ENCODE results near the gene DLG2.

The DLG2 gene

GRCh38 chr11:83554876-83555275 lies 2072.3 kb downstream of the DLG2 start:
- Histone ChIP-seq H3K4me1 (ENCODE audit: control insufficient read depth, insufficient read depth, low read length) (no peaks in the 10 kb centered on the region), H3K4me3 (ENCODE audit: low read length) (no peak overlapping the region), H3K27me3 (ENCODE audit: control insufficient read depth, insufficient read depth, low read length) (no peaks in the 10 kb centered on the region), H3K36me3 (ENCODE audit: control insufficient read depth, insufficient read depth, low read length) (no peaks in the 10 kb centered on the region), H3K9me3 (ENCODE audit: control insufficient read depth, insufficient read depth, low read length) (no peaks in the 10 kb centered on the region), H3K27ac (ENCODE audit: low read length) (no peak overlapping the region)
- no peak for DNase-seq (ENCODE audit: low read depth, low spot score)

GRCh38 chr11:83549984-83550667 lies 2077.0 kb downstream of the DLG2 start:
- no peaks in the 10 kb centered on the region for H3K36me3 ChIP-seq (ENCODE audit: control insufficient read depth, insufficient read depth, low read length)
- DNase-seq (ENCODE audit: low read depth, low spot score): no peak
- H3K27ac ChIP-seq (ENCODE audit: low read length): no peak overlapping the region
- no peaks in the 10 kb centered on the region for H3K9me3 ChIP-seq (ENCODE audit: control insufficient read depth, insufficient read depth, low read length)
- no peaks in the 10 kb centered on the region for H3K4me1 ChIP-seq (ENCODE audit: control insufficient read depth, insufficient read depth, low read length)
- no peak overlapping the region for H3K4me3 ChIP-seq (ENCODE audit: low read length)
- H3K27me3 ChIP-seq (ENCODE audit: control insufficient read depth, insufficient read depth, low read length): no peaks in the 10 kb centered on the region
- WGBS (ENCODE audit: insufficient coverage, insufficient read length): no CpG with 5 or more reads among the region's 5 CpGs

- Histone ChIP-seq H3K9me3 (ENCODE audit: control insufficient read depth, insufficient read depth, low read length) (no peaks in the 10 kb centered on the region), H3K36me3 (ENCODE audit: control insufficient read depth, insufficient read depth, low read length) (no peaks in the 10 kb centered on the region), H3K4me1 (ENCODE audit: control insufficient read depth, insufficient read depth, low read length) (no peaks in the 10 kb centered on the region), H3K27ac (ENCODE audit: low read length) (no peak overlapping the region), H3K4me3 (ENCODE audit: low read length) (no peak overlapping the region), H3K27me3 (ENCODE audit: control insufficient read depth, insufficient read depth, low read length) (no peaks in the 10 kb centered on the region)
- no CpG with 5 or more reads among the region's 3 CpGs for WGBS (ENCODE audit: insufficient coverage, insufficient read length)
- DNase-seq (ENCODE audit: low read depth, low spot score): no peak
Measured at GRCh38 chr11:83546368-83546767, 2080.8 kb downstream of the DLG2 start.

- no peak for DNase-seq (ENCODE audit: low read depth, low spot score)
- Histone ChIP-seq H3K27me3 (ENCODE audit: control insufficient read depth, insufficient read depth, low read length) (no peaks in the 10 kb centered on the region), H3K9me3 (ENCODE audit: control insufficient read depth, insufficient read depth, low read length) (no peaks in the 10 kb centered on the region), H3K27ac (ENCODE audit: low read length) (no peak overlapping the region), H3K4me3 (ENCODE audit: low read length) (no peak overlapping the region), H3K36me3 (ENCODE audit: control insufficient read depth, insufficient read depth, low read length) (no peaks in the 10 kb centered on the region), H3K4me1 (ENCODE audit: control insufficient read depth, insufficient read depth, low read length) (no peaks in the 10 kb centered on the region)
- no CpG with 5 or more reads among the region's 6 CpGs for WGBS (ENCODE audit: insufficient coverage, insufficient read length)
Measured at GRCh38 chr11:83545494-83546260, 2081.5 kb downstream of the DLG2 start.

GRCh38 chr11:83544846-83545245 lies 2082.3 kb downstream of the DLG2 start:
- H3K27ac ChIP-seq (ENCODE audit: low read length): no peak overlapping the region
- H3K4me1 ChIP-seq (ENCODE audit: control insufficient read depth, insufficient read depth, low read length): no peaks in the 10 kb centered on the region
- no peaks in the 10 kb centered on the region for H3K9me3 ChIP-seq (ENCODE audit: control insufficient read depth, insufficient read depth, low read length)
- no peak for DNase-seq (ENCODE audit: low read depth, low spot score)
- no CpG with 5 or more reads among the region's 1 CpG for WGBS (ENCODE audit: insufficient coverage, insufficient read length)
- no peak overlapping the region for H3K4me3 ChIP-seq (ENCODE audit: low read length)
- no peaks in the 10 kb centered on the region for H3K36me3 ChIP-seq (ENCODE audit: control insufficient read depth, insufficient read depth, low read length)
- H3K27me3 ChIP-seq (ENCODE audit: control insufficient read depth, insufficient read depth, low read length): no peaks in the 10 kb centered on the region

GRCh38 chr11:83543706-83544439 lies 2083.3 kb downstream of the DLG2 start:
- Histone ChIP-seq H3K27me3 (ENCODE audit: control insufficient read depth, insufficient read depth, low read length) (no peaks in the 10 kb centered on the region), H3K36me3 (ENCODE audit: control insufficient read depth, insufficient read depth, low read length) (no peaks in the 10 kb centered on the region), H3K4me3 (ENCODE audit: low read length) (no peak overlapping the region), H3K27ac (ENCODE audit: low read length) (no peak overlapping the region), H3K4me1 (ENCODE audit: control insufficient read depth, insufficient read depth, low read length) (no peaks in the 10 kb centered on the region), H3K9me3 (ENCODE audit: control insufficient read depth, insufficient read depth, low read length) (no peaks in the 10 kb centered on the region)
- no CpG with 5 or more reads among the region's 3 CpGs for WGBS (ENCODE audit: insufficient coverage, insufficient read length)
- DNase-seq (ENCODE audit: low read depth, low spot score): no peak

GRCh38 chr11:83542861-83543260 lies 2084.3 kb downstream of the DLG2 start:
- no peak overlapping the region for H3K27ac ChIP-seq (ENCODE audit: low read length)
- no peaks in the 10 kb centered on the region for H3K4me1 ChIP-seq (ENCODE audit: control insufficient read depth, insufficient read depth, low read length)
- H3K27me3 ChIP-seq (ENCODE audit: control insufficient read depth, insufficient read depth, low read length): no peaks in the 10 kb centered on the region
- DNase-seq (ENCODE audit: low read depth, low spot score): no peak
- H3K4me3 ChIP-seq (ENCODE audit: low read length): no peak overlapping the region
- WGBS (ENCODE audit: insufficient coverage, insufficient read length): no CpG with 5 or more reads among the region's 2 CpGs
- no peaks in the 10 kb centered on the region for H3K9me3 ChIP-seq (ENCODE audit: control insufficient read depth, insufficient read depth, low read length)
- no peaks in the 10 kb centered on the region for H3K36me3 ChIP-seq (ENCODE audit: control insufficient read depth, insufficient read depth, low read length)

- Histone ChIP-seq H3K36me3 (ENCODE audit: control insufficient read depth, insufficient read depth, low read length) (no peaks in the 10 kb centered on the region), H3K4me1 (ENCODE audit: control insufficient read depth, insufficient read depth, low read length) (no peaks in the 10 kb centered on the region), H3K9me3 (ENCODE audit: control insufficient read depth, insufficient read depth, low read length) (no peaks in the 10 kb centered on the region), H3K27ac (ENCODE audit: low read length) (no peak overlapping the region), H3K4me3 (ENCODE audit: low read length) (no peak overlapping the region), H3K27me3 (ENCODE audit: control insufficient read depth, insufficient read depth, low read length) (no peaks in the 10 kb centered on the region)
- DNase-seq (ENCODE audit: low read depth, low spot score): no peak
Measured at GRCh38 chr11:83540728-83541127, 2086.4 kb downstream of the DLG2 start.

- H3K36me3 ChIP-seq (ENCODE audit: control insufficient read depth, insufficient read depth, low read length): no peaks in the 10 kb centered on the region
- H3K4me3 ChIP-seq (ENCODE audit: low read length): no peak overlapping the region
- no peaks in the 10 kb centered on the region for H3K9me3 ChIP-seq (ENCODE audit: control insufficient read depth, insufficient read depth, low read length)
- no peaks in the 10 kb centered on the region for H3K27me3 ChIP-seq (ENCODE audit: control insufficient read depth, insufficient read depth, low read length)
- DNase-seq (ENCODE audit: low read depth, low spot score): no peak
- H3K4me1 ChIP-seq (ENCODE audit: control insufficient read depth, insufficient read depth, low read length): no peaks in the 10 kb centered on the region
- no CpG with 5 or more reads among the region's 5 CpGs for WGBS (ENCODE audit: insufficient coverage, insufficient read length)
- no peak overlapping the region for H3K27ac ChIP-seq (ENCODE audit: low read length)
Measured at GRCh38 chr11:83540112-83540675, 2086.9 kb downstream of the DLG2 start.

GRCh38 chr11:83538286-83538685 lies 2088.9 kb downstream of the DLG2 start:
- Histone ChIP-seq H3K9me3 (ENCODE audit: control insufficient read depth, insufficient read depth, low read length) (no peaks in the 10 kb centered on the region), H3K36me3 (ENCODE audit: control insufficient read depth, insufficient read depth, low read length) (no peaks in the 10 kb centered on the region), H3K27me3 (ENCODE audit: control insufficient read depth, insufficient read depth, low read length) (no peaks in the 10 kb centered on the region), H3K4me3 (ENCODE audit: low read length) (no peak overlapping the region), H3K27ac (ENCODE audit: low read length) (no peak overlapping the region), H3K4me1 (ENCODE audit: control insufficient read depth, insufficient read depth, low read length) (no peaks in the 10 kb centered on the region)
- DNase-seq (ENCODE audit: low read depth, low spot score): no peak
- WGBS (ENCODE audit: insufficient coverage, insufficient read length): no CpG with 5 or more reads among the region's 1 CpG

Measured in iPS DF 6.9 (cell line).